PC-3 (cell line): ENCODE data around the gene CARF. TPM values are rescaled to one million over a fixed set of nuclear protein-coding genes. Genes with fewer than 3 reads are reported as not detected.
"Not testable (repeated sequence)": the region's sequence is repeated elsewhere in the genome, so short reads cannot be mapped to it uniquely, and the experiment has no call there.

Experiments used
- ATAC-seq: fragments of 200-7000 bp; cut with Tn5 transposase; 2 replicates; pipeline ENCODE4 v1.9.1; 2020; ENCODE audit warnings: mild to moderate bottlenecking, moderate library complexity
- BruUV-seq: library from RNA; stranded (reverse); fragments of 400-500 nt; replicated peaks from 2 replicates; lab custom pipeline; 2021; lab: Mats Ljungman, UMichigan
- CTCF ChIA-PET: fragments of 300-600 bp; sonication (Branson Sonifier 250); formaldehyde crosslinking; loops from one replicate; lab custom pipeline; 2022; ENCODE audit warnings: antibody characterized with exemption; lab: Charles Lee
- POLR2A ChIA-PET: fragments of 300-600 bp; sonication (Branson Sonifier 250); formaldehyde crosslinking; loops from one replicate; lab custom pipeline; 2022; ENCODE audit warnings: antibody characterized with exemption; ENCODE audit not compliant: unreplicated experiment; lab: Charles Lee
- DNase-seq: peaks from one replicate; pipeline ENCODE4 v3.0.0-alpha.2; 2015
- H2AFZ ChIP-seq: fragments of 300-600 bp; sonication (generic); 2 replicates; pipeline ENCODE4 v1.6.0; 2016; ENCODE audit warnings: antibody characterized with exemption, low read length
- H3F3A ChIP-seq: fragments of 300-600 bp; sonication (generic); one replicate; pipeline ENCODE4 v1.6.0; 2017; ENCODE audit warnings: antibody characterized with exemption, low read length, control low read depth, mild to moderate bottlenecking; ENCODE audit not compliant: unreplicated experiment
- H3K27ac ChIP-seq: fragments of 300-600 bp; sonication (generic); 2 replicates; pipeline ENCODE4 v1.5.1; 2016; ENCODE audit warnings: mild to moderate bottlenecking, low read length
- H3K27me3 ChIP-seq: fragments of 300-600 bp; sonication (generic); 2 replicates; pipeline ENCODE4 v1.6.1; 2016; ENCODE audit warnings: low read length, mixed read lengths
- H3K36me3 ChIP-seq: fragments of 300-600 bp; sonication (generic); 2 replicates; pipeline ENCODE4 v1.6.1; 2016; ENCODE audit warnings: low read depth, mixed run types, low read length, mixed read lengths
- H3K4me1 ChIP-seq: fragments of 300-600 bp; sonication (generic); 2 replicates; pipeline ENCODE4 v1.5.1; 2016; ENCODE audit warnings: low read length; ENCODE audit not compliant: insufficient read depth
- H3K4me2 ChIP-seq: fragments of 300-600 bp; sonication (generic); 2 replicates; pipeline ENCODE4 v1.6.0; 2016; ENCODE audit warnings: low read length
- H3K4me3 ChIP-seq: fragments of 300-600 bp; sonication (generic); 2 replicates; pipeline ENCODE4 v1.5.1; 2016; ENCODE audit warnings: mild to moderate bottlenecking, low read length, mixed read lengths
- H3K79me2 ChIP-seq: fragments of 300-600 bp; sonication (generic); 2 replicates; pipeline ENCODE4 v1.6.1; 2017; ENCODE audit warnings: low read length, mixed read lengths
- H3K9ac ChIP-seq: fragments of 300-600 bp; sonication (generic); 2 replicates; pipeline ENCODE4 v1.6.0; 2016; ENCODE audit warnings: mild to moderate bottlenecking, low read length
- H3K9me2 ChIP-seq: fragments of 300-600 bp; sonication (generic); replicated peaks from 2 replicates; pipeline ENCODE4 v1.6.1; 2016; ENCODE audit warnings: mixed run types, low read length, mixed read lengths
- H3K9me3 ChIP-seq: fragments of 300-600 bp; sonication (generic); 2 replicates; pipeline ENCODE4 v1.6.1; 2016; ENCODE audit warnings: low read length, mixed read lengths
- H4K20me1 ChIP-seq: fragments of 300-600 bp; sonication (generic); 2 replicates; pipeline ENCODE4 v1.6.1; 2016; ENCODE audit warnings: low read length, mixed read lengths
- EZH2 ChIP-seq: fragments of 300-600 bp; sonication (generic); IDR thresholded peaks from one replicate; pipeline ENCODE4 v1.6.1; 2017; ENCODE audit warnings: antibody characterized with exemption, mild to moderate bottlenecking, low read length; ENCODE audit not compliant: unreplicated experiment
- EZH2phosphoT487 ChIP-seq: fragments of 300-600 bp; sonication (generic); IDR thresholded peaks from 2 replicates; pipeline ENCODE4 v1.6.1; 2018; ENCODE audit warnings: mild to moderate bottlenecking, antibody characterized with exemption, low read length, borderline replicate concordance
- intact Hi-C: fragments of 100-400 bp; cut with micrococcal nuclease; formaldehyde crosslinking; loops from 2 replicates; pipeline ENCODE4 v1.9.0; 2023
- total RNA-seq: library from RNA; depleted of rRNA; stranded (reverse); fragments of >200 nt; gene quantifications from 2 replicates; pipeline ENCODE4 v1.2.3, GENCODE V29; 2014
- TF ChIP-seq, protein P1 (sequence below): fragments of 300-600 bp; sonication (generic); conservative IDR thresholded peaks from 2 replicates; pipeline ENCODE4 v1.5.1; 2017; ENCODE audit warnings: antibody characterized with exemption, low read depth, mild to moderate bottlenecking, low read length

The CARF gene
- total RNA-seq, 1 experiment from 2014 or later, result 4.4 TPM

DNA sequence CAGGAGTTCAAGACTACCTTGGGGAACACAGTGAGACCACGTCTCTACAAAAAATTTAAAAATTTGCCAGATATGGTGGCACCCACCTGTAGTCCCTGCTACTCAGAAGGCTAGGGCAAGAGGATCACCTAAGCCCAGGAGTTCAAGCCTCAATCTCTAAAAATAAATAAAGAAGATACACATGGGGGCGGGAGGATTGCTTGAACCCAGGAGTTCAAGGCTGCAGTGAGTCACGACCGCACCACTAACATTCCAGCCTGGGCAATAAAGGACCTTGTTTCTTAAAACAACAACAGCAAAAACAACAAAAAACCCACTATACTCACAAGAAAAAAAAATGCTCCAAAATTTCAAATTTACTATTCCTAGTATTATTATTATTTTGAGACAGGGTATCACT lies 30.5 kb upstream of the CARF start:
- no TSS peak for BruUV-seq
- CTCF ChIA-PET, result no interaction called here
- Histone ChIP-seq H3K9ac (no peak overlapping the region), H4K20me1 (no peaks in the 10 kb centered on the region), H3K4me2 (no peak overlapping the region), H2AFZ (no peak overlapping the region), H3K4me1 (no peaks in the 10 kb centered on the region), H3K36me3 (peaks cover 12% of the 10 kb centered on the region; the same call in 1 of the 2 replicates), H3K9me3 (no peaks in the 10 kb centered on the region), H3K4me3 (no peak overlapping the region), H3K27ac (no peak overlapping the region), H3K9me2 (no peaks in the 10 kb centered on the region), H3K27me3 (no peaks in the 10 kb centered on the region), H3K79me2 (no peaks in the 10 kb centered on the region), H3F3A (no peaks in the 10 kb centered on the region)
- DNase-seq, result no peak
- ATAC-seq, result no peak
- POLR2A ChIA-PET, result no interaction called here
- intact Hi-C loops, result no loop called here
- no peak for TF ChIP-seq EZH2
- TF ChIP-seq, protein P1, sequence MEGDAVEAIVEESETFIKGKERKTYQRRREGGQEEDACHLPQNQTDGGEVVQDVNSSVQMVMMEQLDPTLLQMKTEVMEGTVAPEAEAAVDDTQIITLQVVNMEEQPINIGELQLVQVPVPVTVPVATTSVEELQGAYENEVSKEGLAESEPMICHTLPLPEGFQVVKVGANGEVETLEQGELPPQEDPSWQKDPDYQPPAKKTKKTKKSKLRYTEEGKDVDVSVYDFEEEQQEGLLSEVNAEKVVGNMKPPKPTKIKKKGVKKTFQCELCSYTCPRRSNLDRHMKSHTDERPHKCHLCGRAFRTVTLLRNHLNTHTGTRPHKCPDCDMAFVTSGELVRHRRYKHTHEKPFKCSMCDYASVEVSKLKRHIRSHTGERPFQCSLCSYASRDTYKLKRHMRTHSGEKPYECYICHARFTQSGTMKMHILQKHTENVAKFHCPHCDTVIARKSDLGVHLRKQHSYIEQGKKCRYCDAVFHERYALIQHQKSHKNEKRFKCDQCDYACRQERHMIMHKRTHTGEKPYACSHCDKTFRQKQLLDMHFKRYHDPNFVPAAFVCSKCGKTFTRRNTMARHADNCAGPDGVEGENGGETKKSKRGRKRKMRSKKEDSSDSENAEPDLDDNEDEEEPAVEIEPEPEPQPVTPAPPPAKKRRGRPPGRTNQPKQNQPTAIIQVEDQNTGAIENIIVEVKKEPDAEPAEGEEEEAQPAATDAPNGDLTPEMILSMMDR, result no peak
- no peak for TF ChIP-seq EZH2phosphoT487

DNA sequence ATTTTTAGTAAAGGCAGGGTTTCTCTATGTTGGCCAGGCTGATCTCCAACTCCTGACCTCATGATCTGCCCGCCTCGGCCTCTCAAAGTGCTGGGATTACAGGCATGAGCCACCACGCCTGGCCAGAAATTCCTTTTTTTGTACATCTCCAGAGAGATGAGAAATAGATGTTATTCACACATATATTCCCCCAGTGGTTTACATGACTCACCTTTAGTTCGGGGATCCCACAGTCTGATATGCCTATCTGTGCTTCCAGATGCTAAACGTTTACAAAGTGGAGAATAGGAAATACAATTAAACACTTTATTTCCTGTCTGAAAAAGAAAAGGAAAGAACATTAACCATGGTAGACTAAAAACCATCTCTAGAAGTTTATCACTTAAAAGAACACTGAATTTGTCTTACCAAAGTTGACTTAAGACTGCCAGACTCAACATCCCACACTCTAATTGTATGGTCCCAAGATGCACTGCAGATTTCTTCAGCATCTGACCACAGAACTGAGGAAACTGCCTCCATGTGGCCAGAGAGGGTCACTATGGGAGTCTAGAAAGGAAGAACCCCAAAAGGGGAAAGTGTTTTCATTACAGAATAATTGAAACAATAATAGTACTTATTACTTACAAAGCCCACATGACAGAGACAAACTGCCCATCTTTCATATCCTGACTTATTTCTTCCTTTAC lies 27.9 kb upstream of the CARF start:
- Histone ChIP-seq H3K9me3 (no peaks in the 10 kb centered on the region), H3K27me3 (no peaks in the 10 kb centered on the region), H2AFZ (no peak overlapping the region), H3F3A (no peaks in the 10 kb centered on the region), H3K4me3 (no peak overlapping the region), H3K79me2 (no peaks in the 10 kb centered on the region), H3K9ac (no peak overlapping the region), H3K9me2 (no peaks in the 10 kb centered on the region), H3K36me3 (peaks cover 12% of the 10 kb centered on the region; the same call in 1 of the 2 replicates), H4K20me1 (no peaks in the 10 kb centered on the region), H3K27ac (no peak overlapping the region), H3K4me1 (no peaks in the 10 kb centered on the region), H3K4me2 (no peak overlapping the region)
- ATAC-seq (no peak), DNase-seq (no peak)
- intact Hi-C loops, result no loop called here
- POLR2A ChIA-PET, result no interaction called here
- no TSS peak for BruUV-seq
- CTCF ChIA-PET, result no interaction called here
- TF ChIP-seq, protein P1, result no peak; the same call in 1 of the 2 replicates
- no peak for TF ChIP-seq EZH2
- no peak for TF ChIP-seq EZH2phosphoT487

DNA sequence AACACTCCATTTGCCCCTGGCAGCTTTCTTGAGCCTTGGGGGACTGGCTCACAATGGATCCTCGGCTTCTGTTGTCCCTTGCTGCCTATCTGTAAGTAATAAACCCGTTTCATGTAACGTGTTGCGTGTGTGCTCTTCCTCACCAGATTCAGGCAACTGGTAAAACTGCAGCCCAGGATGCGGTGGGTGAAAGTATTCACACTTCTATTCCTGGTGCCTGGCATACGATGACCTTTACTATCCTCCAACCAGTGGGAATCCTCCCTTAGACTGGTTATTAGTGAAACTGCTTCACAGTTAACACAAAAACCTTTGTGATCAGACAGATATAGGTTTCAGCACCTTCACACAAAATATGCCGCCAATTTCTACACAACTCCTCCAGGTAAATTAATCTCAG lies 26.9 kb upstream of the CARF start:
- no peak overlapping the region for H3K9ac ChIP-seq
- CTCF ChIA-PET, result no interaction called here

DNA sequence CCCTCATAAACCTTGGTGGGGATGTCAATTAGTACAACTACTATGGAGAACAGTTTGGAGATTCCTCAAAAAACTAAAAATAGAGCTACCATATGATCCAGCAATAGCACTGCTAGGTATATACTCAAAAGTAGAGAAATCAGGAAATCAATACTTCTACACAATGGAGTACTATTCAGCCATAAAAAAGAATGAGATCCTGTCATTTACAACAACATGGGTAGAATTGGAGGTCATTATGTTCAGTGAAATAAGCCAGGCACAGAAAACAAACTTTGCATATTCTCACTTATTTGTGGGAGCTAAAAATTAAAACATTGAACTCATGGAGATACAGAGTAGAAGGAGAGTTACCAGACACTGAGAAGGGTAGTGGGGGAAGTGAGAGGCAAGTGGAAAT lies 6.6 kb upstream of the CARF start:
- ATAC-seq, CTCF ChIA-PET: not testable (repeated sequence)

More for the DNA sequence above, 26.9 kb upstream of the CARF start:
- no peaks in the 10 kb centered on the region for H3K27me3 ChIP-seq
- no peaks in the 10 kb centered on the region for H3K4me1 ChIP-seq
- POLR2A ChIA-PET, result interaction anchor here (0.5 kb wide), 1 partner anchor 161 kb away, joined by 3 read pairs; no protein-coding TSS in a partner anchor
- no peaks in the 10 kb centered on the region for H4K20me1 ChIP-seq
- H3K9me3 ChIP-seq, result no peaks in the 10 kb centered on the region
- H3F3A ChIP-seq, result no peaks in the 10 kb centered on the region
- TF ChIP-seq EZH2phosphoT487 (no peak), EZH2 (no peak)
- TF ChIP-seq, protein P1, result no peak
- H3K36me3 ChIP-seq, result peaks cover 17% of the 10 kb centered on the region; the same call in 1 of the 2 replicates
- no peaks in the 10 kb centered on the region for H3K79me2 ChIP-seq
- no peak overlapping the region for H2AFZ ChIP-seq
- intact Hi-C loops, result no loop called here
- ATAC-seq (no peak), DNase-seq (no peak)
- no peak overlapping the region for H3K27ac ChIP-seq
- H3K4me2 ChIP-seq, result no peak overlapping the region
- no TSS peak for BruUV-seq
- no peaks in the 10 kb centered on the region for H3K9me2 ChIP-seq
- no peak overlapping the region for H3K4me3 ChIP-seq

More for the DNA sequence above, 6.6 kb upstream of the CARF start:
- POLR2A ChIA-PET, H3K4me2 ChIP-seq, H3K27ac ChIP-seq, H3F3A ChIP-seq, H4K20me1 ChIP-seq, H3K27me3 ChIP-seq, H2AFZ ChIP-seq, H3K9me2 ChIP-seq, H3K4me3 ChIP-seq, DNase-seq, H3K9me3 ChIP-seq, H3K9ac ChIP-seq, intact Hi-C loops, BruUV-seq: not testable (repeated sequence)
- Histone ChIP-seq H3K79me2 (peaks cover 62% of the 10 kb centered on the region), H3K36me3 (peaks cover 27% of the 10 kb centered on the region), H3K4me1 (peaks cover 12% of the 10 kb centered on the region; the same call in 1 of the 2 replicates)
